Stimulated activated naive CD8-positive, alpha-beta T cell treated with anti-CD3 and anti-CD28 coated beads, Interleukin-15, amount 100 ng/mL, for 72 hours (primary cell): ENCODE data around the gene AP1B1.
A peak's percentile ranks its signal among the peaks of the same experiment; 100 is the strongest.

Experiments used
- ATAC-seq: fragments of 150-1000 bp; cut with Tn5 transposase; 2 replicates; pipeline ENCODE4 v1.10.0; 2021; ENCODE audit warnings: mild to moderate bottlenecking, moderate library complexity
- DNase-seq, 2 donors: peaks; one replicate each; pipeline ENCODE4 v3.0.0; 2021 to 2022
- H3K27ac Mint-ChIP-seq, 2 donors: one replicate each; pipeline ENCODE4 v1.8.0; 2022; ENCODE audit warnings: mild to moderate bottlenecking in 2 of 2, mixed read lengths in 2 of 2, moderate library complexity in 2 of 2
- H3K27me3 Mint-ChIP-seq: one replicate; pipeline ENCODE4 v1.8.0; 2022; ENCODE audit warnings: mixed read lengths
- H3K4me1 Mint-ChIP-seq: one replicate; pipeline ENCODE4 v1.8.0; 2022; ENCODE audit warnings: mild to moderate bottlenecking, mixed read lengths
- H3K4me3 Mint-ChIP-seq, 2 donors: one replicate each; pipeline ENCODE4 v1.8.0; 2022; ENCODE audit warnings: mild to moderate bottlenecking in 2 of 2, mixed read lengths in 2 of 2, moderate library complexity in 1 of 2
- H3K9me3 Mint-ChIP-seq, 2 donors: one replicate each; pipeline ENCODE4 v1.8.0; 2022; ENCODE audit warnings: mixed read lengths in 2 of 2

AP1B1 gene

DNA sequence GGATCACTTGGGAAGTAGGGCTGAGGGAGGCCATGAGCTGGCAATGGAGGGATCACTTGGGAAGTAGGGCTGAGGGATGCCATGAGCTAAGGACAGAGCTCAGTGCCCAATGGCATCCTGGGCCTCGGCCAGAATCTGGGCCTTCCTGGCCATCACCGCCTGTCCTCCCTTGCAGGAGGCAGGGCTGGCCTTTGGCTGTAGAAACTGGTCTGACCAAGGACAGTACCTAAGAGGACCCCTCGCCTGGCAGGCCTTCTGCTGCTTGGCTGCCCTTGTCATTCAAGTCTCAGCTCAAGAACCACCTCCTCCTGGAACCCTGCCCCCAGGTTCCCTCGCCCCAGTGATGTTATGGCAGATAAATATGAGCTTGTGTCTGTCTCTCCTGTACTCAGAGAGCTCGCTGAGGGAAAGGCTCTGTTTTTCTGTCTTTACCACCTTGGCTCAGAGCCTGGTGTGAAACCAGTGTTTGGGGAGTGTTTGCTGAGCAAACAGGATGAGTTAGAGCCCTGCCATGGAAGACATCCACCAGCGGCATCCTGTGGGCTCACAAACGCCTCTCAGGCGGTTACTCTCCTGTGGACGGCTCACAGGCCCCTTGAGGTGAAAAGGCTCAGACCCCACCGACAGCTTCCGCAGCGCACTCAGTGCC lies 53.5 kb downstream of the AP1B1 start:
- H3K27ac Mint-ChIP-seq: no peak overlapping the region
- H3K4me3 Mint-ChIP-seq: no peak overlapping the region
- no peaks in the 10 kb centered on the region for H3K27me3 Mint-ChIP-seq
- H3K4me1 Mint-ChIP-seq: no peaks in the 10 kb centered on the region
- ATAC-seq (no peak), DNase-seq (no peak)
- no peaks in the 10 kb centered on the region for H3K9me3 Mint-ChIP-seq

DNA sequence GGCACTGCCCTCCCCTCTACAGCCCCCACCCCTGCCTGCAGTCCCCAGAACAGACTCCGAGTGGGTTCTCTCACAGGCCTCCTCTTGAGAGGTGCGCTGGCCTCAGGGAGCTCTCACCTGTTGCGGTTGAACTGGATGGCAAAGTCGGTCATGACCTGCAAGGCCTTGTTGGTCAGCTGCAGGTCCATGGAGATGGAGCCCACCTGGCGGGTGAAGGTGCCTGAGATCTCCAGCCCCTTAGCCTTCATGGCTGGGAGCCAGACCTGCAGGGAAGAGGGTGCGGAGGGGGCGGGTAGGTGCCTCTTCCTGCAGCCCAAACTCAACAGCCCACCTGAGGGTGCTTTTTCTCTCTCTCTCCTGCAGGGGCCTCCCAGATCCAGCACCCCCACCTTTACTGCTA lies 54.2 kb downstream of the AP1B1 start:
- no peaks in the 10 kb centered on the region for H3K9me3 Mint-ChIP-seq
- H3K27ac Mint-ChIP-seq: no peak overlapping the region
- no peak overlapping the region for H3K4me3 Mint-ChIP-seq
- no peak for ATAC-seq
- H3K4me1 Mint-ChIP-seq: no peaks in the 10 kb centered on the region
- DNase-seq: no peak
- no peaks in the 10 kb centered on the region for H3K27me3 Mint-ChIP-seq

DNA sequence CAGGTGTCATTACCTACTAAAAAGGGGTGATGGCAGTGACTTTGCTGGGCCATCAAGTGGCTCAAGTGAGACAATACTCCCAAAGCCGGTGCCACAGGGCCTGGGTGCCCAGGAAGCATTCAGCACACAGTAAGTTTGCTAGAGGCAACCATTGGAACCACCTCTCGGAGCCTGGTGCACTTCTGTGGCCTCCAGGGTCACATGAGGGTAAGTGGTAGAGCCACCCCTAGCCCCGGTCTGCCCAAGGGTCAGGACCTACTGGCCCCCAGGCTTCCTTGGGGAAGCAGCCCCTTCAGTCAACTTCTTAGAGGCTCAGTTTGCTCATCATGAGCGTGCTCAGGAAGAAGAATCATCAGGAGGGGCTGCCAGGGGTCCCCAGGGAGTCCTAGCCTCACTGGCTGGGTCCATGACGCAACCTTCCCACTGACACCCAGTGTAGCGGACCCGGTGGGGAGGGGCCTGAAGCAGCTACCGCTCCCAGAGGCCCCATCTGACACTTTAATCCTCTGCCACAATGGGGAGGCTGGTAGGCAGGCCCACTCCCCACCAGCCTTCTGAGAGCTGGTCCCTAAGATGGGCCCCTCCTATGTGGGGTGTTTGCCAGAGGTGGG lies 55.4 kb downstream of the AP1B1 start:
- ATAC-seq (no peak), DNase-seq (no peak)
- Mint-ChIP-seq H3K27ac (peak overlapping the region; percentile 74 to 76), H3K27me3 (no peaks in the 10 kb centered on the region), H3K4me3 (no peak overlapping the region), H3K4me1 (no peaks in the 10 kb centered on the region), H3K9me3 (no peaks in the 10 kb centered on the region)

DNA sequence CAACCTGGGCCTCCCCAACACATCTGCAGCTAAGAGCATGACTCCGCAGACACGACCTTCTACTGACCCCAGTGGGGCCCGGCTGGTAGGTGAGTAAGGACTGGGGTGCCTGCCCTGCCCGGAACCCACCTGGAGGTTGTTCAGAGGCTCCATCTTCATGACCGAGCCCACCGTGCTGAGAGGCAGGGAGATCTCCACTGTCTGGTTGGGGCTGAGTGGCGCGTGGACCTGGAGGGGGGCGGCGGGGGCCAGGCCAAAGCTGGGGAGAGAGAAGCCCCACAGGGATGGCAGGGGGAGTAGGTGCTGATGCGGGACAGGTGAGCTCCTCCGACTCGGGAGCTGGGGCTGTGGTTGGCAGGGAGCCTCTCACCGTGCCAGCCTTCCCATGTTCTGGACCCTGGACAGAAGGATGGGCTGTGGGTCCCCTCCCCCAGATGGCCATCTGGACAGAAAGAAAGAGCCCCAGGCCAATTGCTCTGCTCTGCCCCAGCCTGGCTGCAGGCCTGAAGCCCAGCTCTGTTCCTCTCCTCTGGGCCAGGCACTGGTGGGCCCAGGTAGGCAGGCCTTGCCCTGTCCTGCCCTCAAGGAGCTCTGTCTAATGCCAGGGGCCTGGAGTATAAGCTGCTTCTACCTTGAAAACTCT lies 56.6 kb downstream of the AP1B1 start:
- ATAC-seq: no peak
- Mint-ChIP-seq H3K9me3 (no peaks in the 10 kb centered on the region), H3K4me3 (no peak overlapping the region), H3K4me1 (no peaks in the 10 kb centered on the region), H3K27me3 (no peaks in the 10 kb centered on the region), H3K27ac (no peak overlapping the region)
- DNase-seq: no peak

DNA sequence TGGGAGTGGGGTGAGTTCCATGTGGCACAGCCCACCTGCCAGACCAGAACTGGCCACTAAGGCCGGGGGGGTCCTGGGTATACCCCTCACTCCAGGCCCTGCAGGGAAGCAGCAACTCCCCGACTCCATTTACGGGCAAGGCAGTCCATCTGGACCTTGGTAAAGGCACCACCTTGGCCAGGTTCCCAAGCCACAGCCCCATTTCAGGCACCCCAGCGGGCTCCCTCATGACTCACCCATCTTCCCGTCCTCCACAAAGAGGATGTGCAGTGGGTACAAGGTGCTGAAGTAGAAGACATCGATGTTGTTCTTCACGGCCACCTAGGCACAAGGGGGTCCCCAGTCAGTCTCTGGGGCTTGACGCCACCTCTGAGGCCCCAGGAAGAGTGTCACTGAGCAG lies 57.2 kb downstream of the AP1B1 start:
- DNase-seq: no peak
- Mint-ChIP-seq H3K27ac (no peak overlapping the region), H3K27me3 (no peaks in the 10 kb centered on the region), H3K4me1 (no peaks in the 10 kb centered on the region), H3K9me3 (no peaks in the 10 kb centered on the region), H3K4me3 (no peak overlapping the region)
- ATAC-seq: no peak

DNA sequence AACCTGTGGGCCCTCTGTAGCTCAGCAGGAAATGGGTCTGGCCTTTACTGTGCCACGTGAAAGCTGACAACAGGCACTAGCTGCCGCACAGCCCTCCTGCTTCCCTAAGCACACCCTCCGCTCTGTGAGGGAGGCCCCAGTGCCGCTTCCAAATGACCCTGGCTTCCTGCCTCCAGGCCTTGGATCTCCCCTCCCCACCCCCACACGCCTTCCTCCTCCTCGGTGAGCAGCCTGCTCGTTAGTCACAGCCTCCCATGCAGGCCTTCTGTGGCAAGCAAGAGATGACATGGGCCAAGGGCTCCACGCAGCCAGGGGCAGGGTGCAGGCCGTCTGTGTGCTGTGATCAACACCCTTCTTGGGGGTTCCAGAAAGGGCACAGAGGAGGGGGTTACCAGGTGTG lies 57.6 kb downstream of the AP1B1 start:
- Mint-ChIP-seq H3K27ac (no peak overlapping the region), H3K4me3 (no peak overlapping the region), H3K27me3 (no peaks in the 10 kb centered on the region), H3K9me3 (no peaks in the 10 kb centered on the region), H3K4me1 (no peaks in the 10 kb centered on the region)
- DNase-seq (no peak), ATAC-seq (no peak)

DNA sequence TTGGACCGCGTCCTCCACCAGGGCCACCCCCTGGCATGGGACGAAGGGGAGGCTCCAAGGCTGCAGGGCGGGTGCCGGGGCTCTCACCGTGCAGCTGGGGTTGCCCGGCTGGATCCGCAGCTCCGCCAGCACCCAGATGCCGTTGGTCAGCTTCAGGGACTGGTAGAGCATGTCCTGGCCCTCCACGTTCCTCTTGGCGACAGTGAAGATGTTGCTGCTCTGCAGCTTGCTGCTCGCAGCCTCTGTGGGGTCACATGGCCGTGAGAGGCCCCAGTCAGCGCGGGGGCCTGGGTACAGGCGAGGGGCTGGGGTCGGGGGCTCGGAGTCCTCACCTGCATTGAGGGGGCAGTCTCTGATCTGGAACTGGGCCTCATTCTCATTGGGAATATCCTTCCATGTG lies 58.1 kb downstream of the AP1B1 start:
- DNase-seq (no peak), ATAC-seq (no peak)
- no peak overlapping the region for H3K4me3 Mint-ChIP-seq
- no peaks in the 10 kb centered on the region for H3K27me3 Mint-ChIP-seq
- H3K27ac Mint-ChIP-seq: no peak overlapping the region
- no peaks in the 10 kb centered on the region for H3K4me1 Mint-ChIP-seq
- H3K9me3 Mint-ChIP-seq: no peaks in the 10 kb centered on the region

DNA sequence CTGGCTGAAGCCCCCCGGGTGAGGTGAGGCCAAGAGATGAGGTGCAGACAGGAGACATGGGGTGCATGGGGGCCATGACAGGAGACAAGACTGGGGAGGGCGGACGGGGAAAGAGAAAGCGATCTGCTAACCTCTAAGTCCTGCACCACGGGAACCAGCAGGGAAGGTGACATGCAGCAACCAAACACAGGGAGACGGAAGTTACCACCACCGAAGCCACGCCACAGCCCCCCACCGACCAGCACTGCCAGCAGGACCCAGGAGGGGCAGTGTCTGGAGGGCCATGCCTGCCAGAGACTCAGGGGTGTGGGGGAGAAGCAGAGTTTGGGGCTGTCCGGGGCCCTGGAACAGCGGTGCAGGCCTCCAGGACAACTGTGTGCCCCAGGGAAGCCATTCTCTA lies 58.8 kb downstream of the AP1B1 start:
- Mint-ChIP-seq H3K4me1 (no peaks in the 10 kb centered on the region), H3K9me3 (no peaks in the 10 kb centered on the region), H3K27ac (peak overlapping the region in 1 of 2 donors; percentile 21), H3K27me3 (no peaks in the 10 kb centered on the region), H3K4me3 (no peak overlapping the region)
- DNase-seq: no peak
- no peak for ATAC-seq

DNA sequence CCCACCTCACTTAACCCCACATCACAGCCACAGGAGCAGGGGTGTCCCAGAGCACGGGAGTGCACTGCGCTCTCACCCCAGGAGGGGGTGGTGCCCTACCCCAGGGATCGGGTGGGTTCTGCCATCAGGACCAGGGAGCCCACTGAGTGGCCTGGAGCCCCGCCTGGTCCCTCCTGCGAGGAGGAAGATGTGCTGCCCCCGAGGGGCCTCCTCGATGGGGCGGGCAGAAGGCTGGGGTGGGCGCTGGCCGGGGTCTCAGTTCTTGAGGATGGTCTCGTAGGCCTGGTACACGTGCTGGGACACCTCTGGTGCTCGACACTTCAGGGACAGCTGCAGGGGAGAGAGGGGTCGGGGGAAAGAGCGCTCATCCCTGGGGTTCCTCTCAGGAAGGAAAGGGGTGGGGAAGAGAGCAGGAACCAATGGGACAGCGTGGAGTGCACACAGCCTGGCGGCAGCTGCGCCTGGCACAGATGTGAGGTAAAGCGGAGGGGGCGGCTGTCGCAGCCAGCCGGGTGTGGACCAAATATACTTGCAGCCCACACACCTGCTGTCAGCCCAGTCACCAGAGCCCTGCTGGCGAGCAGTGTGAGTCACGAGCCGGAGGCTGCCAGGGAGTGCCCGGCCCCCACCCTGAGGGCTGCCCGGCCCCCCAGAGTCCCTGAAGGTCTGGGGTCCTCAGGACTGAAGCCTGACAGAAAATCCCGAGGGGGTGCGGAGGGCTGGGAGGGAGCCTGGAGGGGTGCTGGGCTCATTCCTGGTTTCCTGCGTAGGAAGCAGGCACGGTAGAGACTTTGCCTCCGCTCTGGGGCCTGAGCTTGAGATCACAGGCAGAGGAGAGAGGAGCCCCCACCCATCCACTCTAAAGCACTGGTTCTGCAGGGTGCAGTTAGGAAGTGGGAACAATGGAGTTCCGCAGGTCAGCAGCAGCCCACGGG lies 59.5 kb downstream of the AP1B1 start:
- no peaks in the 10 kb centered on the region for H3K4me1 Mint-ChIP-seq
- peak overlapping the region; percentile 21 to 74 for H3K27ac Mint-ChIP-seq
- DNase-seq (no peak), ATAC-seq (peak; percentile 23)
- no peaks in the 10 kb centered on the region for H3K27me3 Mint-ChIP-seq
- H3K4me3 Mint-ChIP-seq: no peak overlapping the region
- no peaks in the 10 kb centered on the region for H3K9me3 Mint-ChIP-seq

DNA sequence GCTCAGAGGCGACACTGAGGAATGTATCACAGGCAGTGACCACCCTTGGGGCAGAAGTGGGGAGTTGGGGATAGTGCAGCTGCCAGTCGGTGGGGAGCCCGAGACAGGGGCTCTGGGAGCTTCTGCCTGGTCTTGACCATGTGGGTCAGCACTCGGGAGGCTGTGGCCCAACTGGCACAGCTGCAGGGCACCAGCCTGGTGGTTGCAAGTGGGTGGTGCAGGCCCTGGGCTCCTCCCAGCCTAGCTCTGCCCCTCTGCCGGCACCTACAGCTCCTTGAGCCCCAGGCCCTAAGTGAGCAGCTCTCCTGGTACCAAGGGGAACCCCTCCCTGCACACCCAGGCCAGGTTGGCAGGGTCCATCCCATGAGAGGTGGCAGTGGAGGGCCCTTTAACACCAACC lies 60.3 kb downstream of the AP1B1 start:
- DNase-seq: no peak
- no peaks in the 10 kb centered on the region for H3K9me3 Mint-ChIP-seq
- no peaks in the 10 kb centered on the region for H3K27me3 Mint-ChIP-seq
- no peaks in the 10 kb centered on the region for H3K4me1 Mint-ChIP-seq
- peak; percentile 16 for ATAC-seq
- H3K4me3 Mint-ChIP-seq: no peak overlapping the region
- H3K27ac Mint-ChIP-seq: peak overlapping the region in 1 of 2 donors; percentile 34

DNA sequence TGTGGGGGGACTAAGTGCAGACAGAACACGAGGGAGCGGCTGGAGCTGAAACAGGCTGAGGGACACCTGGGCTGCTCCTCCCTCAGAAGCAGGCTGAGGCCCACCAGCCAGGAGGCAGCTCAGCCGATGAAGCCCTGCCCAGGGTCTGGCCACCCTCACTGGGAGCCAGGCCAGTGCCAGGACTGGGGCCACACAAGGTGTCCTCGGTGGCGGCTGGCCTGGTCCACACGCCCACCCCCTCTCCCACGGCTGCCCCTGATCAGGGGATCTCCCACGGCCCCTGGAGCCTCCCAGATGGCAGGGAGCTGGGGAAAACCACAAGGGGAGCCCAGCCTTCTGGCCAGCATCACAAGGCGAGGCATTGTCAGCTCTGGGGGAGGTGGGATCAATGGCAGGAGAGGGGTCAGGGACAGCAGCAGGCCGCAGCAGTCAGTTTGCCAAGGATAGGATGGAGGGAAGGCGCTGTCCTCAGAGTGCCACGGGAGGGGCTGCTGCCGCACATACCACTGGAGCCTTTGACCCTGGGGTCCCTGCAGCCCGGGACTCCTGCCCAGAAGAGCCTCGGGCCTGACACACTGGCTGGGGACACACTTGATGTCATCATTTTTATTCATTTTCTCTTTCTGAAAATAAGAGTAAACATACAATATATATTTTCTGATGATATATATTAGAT lies 61.1 kb downstream of the AP1B1 start:
- Mint-ChIP-seq H3K9me3 (no peaks in the 10 kb centered on the region), H3K27me3 (no peaks in the 10 kb centered on the region), H3K4me1 (no peaks in the 10 kb centered on the region)

DNA sequence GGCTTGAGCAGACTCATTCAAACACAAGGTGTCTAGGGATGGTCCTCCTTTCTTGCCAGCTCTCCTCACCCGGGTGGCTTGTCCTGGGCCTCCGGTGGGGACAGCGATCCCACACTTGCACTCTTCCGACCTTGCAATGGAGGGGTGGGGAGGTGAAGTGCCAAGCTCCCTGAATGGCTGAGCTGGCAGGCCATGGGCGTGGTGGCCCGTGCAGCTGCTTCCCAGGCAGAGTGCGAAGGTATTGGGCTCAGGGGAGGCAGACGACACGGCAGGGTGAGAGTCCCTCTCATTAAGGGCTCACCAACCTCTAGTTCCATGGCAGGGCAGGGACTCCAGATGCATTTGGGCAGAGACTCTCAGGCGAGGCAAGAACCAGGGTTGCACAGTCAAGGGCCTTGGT lies 61.9 kb downstream of the AP1B1 start:
- DNase-seq (no peak), ATAC-seq (peak; percentile 10)
- no peaks in the 10 kb centered on the region for H3K9me3 Mint-ChIP-seq
- H3K27me3 Mint-ChIP-seq: no peaks in the 10 kb centered on the region
- H3K4me1 Mint-ChIP-seq: no peaks in the 10 kb centered on the region
- H3K4me3 Mint-ChIP-seq: no peak overlapping the region
- H3K27ac Mint-ChIP-seq: peak overlapping the region in 1 of 2 donors; percentile 86

More for the DNA sequence above, 61.1 kb downstream of the AP1B1 start:
- ATAC-seq: no peak
- Mint-ChIP-seq H3K27ac (peak overlapping the region in 1 of 2 donors; percentile 86), H3K4me3 (no peak overlapping the region)
- DNase-seq: no peak

DNA sequence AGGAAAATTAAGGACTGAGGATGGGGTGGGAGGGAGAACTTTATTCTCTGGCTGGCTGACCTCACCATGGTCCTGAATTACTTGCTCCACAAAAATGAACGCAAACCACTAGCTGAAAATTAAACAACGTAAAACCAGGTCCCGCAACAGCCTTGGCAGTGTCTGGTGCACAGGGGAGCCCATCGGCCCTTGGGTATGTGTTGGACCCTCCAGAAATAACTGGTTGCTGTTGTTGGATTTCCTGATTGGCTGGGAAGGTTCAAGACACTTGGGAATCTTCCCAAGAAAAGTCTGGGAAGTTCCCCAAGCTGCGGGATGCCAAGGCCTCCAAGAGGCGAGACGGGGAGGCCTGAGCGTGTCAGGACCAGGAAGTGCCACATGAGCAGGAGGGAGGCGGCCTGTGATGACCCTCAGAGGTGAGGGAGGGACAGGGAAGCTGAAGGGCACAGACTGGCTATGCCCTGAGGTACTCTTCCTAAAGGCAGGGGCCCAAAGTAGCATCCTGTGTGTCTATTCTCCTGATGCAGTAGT lies 62.5 kb downstream of the AP1B1 start:
- ATAC-seq: no peak
- Mint-ChIP-seq H3K4me1 (no peaks in the 10 kb centered on the region), H3K9me3 (no peaks in the 10 kb centered on the region), H3K4me3 (no peak overlapping the region), H3K27ac (peak overlapping the region in 1 of 2 donors; percentile 42), H3K27me3 (no peaks in the 10 kb centered on the region)
- no peak for DNase-seq

DNA sequence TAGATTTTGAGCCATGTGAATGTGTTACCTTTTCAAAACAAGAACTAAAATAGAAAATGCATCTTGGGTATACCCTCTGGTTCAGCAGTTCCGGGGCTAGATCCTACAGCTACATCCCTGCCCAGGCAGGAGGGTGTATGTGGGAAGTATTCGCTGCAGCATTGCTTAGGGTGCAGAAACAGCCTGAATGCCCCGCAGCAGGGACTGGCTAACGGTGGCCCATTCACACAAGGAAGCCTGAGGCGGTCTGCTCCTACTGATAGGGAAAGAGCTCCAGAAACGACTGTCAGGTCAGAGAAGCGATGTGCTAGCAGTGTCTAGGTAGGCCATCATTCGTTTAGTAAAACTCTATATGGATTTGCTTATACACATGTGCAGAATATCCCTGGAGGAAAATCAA lies 63.0 kb downstream of the AP1B1 start:
- no peak for ATAC-seq
- Mint-ChIP-seq H3K27me3 (no peaks in the 10 kb centered on the region), H3K4me3 (no peak overlapping the region), H3K27ac (no peak overlapping the region), H3K4me1 (no peaks in the 10 kb centered on the region), H3K9me3 (no peaks in the 10 kb centered on the region)
- DNase-seq: no peak

DNA sequence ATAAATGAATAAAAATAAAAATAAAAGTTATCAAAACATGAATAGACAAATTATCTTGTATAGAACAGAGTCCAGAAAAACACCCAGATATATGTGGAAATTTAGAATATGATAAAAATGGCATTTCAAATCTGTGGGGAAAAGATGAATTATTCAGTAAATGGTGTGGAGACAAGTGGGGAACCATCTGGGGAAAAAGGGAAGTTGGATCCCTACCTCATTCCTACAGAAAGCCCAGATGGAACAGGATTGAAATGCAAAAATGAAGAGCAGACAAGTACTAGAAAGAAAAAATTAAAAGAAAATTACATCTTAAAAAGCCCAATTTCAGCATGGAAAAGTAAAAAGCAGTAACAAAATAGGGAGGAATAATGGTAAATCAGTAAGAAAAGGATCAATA lies 64.7 kb downstream of the AP1B1 start:
- H3K27ac Mint-ChIP-seq: no peak overlapping the region
- H3K9me3 Mint-ChIP-seq: no peaks in the 10 kb centered on the region
- no peaks in the 10 kb centered on the region for H3K4me1 Mint-ChIP-seq
- no peak for DNase-seq
- no peak overlapping the region for H3K4me3 Mint-ChIP-seq
- no peak for ATAC-seq
- H3K27me3 Mint-ChIP-seq: no peaks in the 10 kb centered on the region
